Measurements from ENCODE around the gene RAD51D. TPM values are rescaled to one million over a fixed set of nuclear protein-coding genes. Genes with fewer than 3 reads are reported as not detected.
"Not testable (repeated sequence)": the region's sequence is repeated elsewhere in the genome, so short reads cannot be mapped to it uniquely, and the experiment has no call there.

RAD51D gene
- 11.8 and 11.9 TPM in 2 replicates for total RNA-seq (2014; rRNA removed; shearing (Covaris generic))

DNA sequence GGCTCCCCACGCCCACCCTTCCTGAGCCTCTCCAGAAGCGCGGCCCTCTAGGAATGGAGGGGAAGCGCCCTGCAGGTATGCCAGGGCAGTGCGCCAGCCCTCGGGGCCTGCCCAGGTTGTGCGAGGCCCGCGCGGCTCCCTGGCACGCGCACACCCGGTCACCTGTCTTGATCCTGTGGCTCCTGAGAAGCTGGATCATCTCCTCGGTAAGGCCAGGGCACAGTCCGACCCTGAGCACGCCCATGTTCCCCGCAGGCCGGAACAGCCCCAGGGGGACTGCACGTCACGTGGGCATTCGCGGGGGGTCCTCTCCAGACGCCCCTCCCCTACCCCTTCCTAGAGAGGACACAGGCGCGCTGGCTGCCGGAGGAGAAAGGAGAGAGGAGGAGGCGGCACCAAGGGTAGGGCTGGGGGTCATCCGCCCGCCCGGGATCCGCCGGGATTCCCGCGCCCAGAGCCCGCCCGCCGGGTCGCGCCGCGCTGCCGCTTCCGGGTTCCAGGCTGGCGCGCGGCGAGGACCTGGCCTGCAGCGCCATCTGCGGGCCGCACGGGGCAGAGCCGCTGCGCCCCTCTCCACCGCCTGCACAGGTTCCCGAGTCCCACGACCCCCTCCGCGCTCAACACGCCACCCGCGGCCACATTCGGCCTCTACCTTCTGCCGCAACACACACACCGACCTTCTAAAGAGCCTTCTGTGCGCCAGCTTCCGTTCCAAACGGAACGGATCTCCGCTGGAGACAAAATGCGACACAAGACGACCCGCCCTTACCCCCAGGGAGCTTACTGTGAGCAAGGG, at the start of gene RAD51D:
TSS of gene RAD51D (minus strand) at position 491 of the 796 bp plus-strand sequence. CDS start at position 244, 247 bp downstream.
- DNase-seq (ENCODE audit: low spot score): peak; percentile 63

- peak; percentile 29 for DNase-seq (ENCODE audit: low spot score)
Observed at GRCh38 chr17:35167666-35168065, 48.0 kb upstream of the RAD51D start.

GRCh38 chr17:35167046-35167445, 47.4 kb upstream of the RAD51D start:
- DNase-seq (ENCODE audit: low spot score): no peak

- DNase-seq (ENCODE audit: low spot score): no peak
Observed at GRCh38 chr17:35166526-35166925, 46.9 kb upstream of the RAD51D start.

DNA sequence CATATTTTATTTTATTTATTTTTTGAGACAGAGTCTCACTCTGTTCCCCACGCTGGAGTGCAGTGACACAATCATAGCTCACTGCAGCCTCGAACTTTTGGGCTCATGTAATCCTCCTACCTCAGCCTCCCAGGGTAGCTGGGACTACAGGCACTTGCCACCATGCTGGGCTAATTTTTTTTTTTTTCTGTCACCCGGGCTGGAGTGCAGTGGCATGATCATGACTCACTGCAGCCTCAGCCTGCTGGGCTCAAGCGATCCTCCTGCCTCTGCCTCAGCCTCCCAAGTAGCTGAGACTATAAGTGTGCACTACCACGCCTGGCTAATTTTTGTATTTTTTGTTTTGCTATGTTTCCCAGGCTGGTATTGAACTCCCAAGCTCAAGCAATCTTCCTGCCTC, 45.1 kb upstream of the RAD51D start:
- DNase-seq (ENCODE audit: low spot score): no peak

GRCh38 chr17:35163886-35164285, 44.2 kb upstream of the RAD51D start:
- no peak for DNase-seq (ENCODE audit: low spot score)

DNA sequence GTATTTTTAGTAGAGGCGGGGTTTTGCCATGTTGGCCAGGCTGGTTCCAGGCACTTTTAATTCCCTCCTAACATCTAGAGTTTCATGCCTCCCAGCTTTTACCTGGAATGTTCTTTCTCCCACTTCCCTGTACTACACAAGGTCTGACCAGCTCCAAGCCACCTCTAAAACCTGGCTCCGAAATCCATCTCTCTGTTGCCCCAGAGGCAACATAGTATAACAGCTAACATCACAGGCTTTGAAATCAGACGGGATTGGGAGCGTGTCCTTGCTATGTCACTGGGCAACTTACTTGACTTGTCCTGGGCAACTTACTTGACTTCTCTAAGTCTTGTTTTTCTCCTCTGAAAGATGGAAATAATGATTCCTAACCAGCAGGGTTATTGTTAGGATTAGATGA, 43.1 kb upstream of the RAD51D start:
- DNase-seq (ENCODE audit: low spot score): no peak

DNA sequence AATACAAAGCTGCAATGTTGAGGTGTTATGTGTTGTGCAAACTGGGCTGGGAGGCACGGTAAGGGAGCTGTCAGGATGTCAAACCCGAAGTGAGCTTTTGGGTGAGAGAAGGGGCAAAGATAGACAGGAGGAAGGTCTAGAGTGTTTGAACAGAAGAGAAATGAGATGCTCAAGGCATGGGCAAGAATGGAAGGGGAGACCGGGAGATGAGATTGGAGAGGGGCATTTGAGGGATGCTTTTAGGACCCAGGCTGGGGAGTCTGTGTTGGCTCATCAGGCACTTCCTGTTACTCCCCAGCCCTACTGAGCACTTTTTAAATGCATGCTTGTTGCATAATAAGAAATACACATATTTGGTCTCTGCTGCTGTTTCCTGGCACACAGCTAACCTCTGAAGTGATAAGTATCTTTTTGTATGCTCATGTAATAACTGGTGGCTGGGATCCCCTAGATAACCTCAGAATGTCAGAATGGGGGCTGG, 41.7 kb upstream of the RAD51D start:
- no peak for DNase-seq (ENCODE audit: low spot score)

DNA sequence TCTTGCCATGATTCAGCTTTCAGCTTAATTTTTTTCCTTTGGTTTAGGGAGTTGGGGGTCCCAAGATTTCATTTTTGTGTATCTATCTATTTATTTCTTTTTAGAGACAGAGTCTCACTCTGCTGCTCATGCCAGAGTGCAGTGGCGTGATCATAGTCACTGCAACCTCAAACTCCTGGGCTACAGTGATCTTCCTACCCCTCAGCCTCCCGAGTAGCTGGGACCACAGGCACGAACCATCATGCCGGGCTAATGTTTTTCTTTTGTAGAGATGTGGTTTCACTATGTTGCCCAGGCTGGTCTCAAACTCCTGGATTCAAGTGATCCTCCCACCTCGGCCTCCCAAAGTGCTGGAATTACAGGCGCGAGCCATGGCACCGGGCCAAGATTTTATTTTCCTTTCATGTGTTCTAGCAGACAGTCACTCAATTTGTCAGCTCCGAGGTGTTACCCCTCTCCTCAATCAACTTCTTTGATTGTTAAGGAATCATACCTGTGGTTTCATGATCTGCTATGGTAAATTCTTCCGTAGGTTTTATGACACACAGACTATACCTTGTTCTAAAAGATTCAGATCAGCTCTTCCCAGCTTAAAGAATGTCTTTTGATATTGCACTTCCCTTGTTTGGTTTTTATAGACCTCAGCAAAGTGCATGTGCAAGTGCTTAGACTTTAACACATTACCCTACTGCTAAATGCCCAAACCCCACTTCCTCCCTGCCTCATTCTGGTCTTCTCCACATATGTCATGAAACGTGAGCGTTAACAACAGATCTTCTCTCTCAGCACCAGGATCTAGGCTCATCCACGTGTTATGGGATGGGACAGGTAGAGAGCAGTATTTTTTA, 40.9 kb upstream of the RAD51D start:
- no peak for DNase-seq (ENCODE audit: low spot score)

- no peak for DNase-seq (ENCODE audit: low spot score)
Observed at GRCh38 chr17:35159940-35160339, 40.3 kb upstream of the RAD51D start.

- no peak for DNase-seq (ENCODE audit: low spot score)
Observed at GRCh38 chr17:35155246-35155645, 35.6 kb upstream of the RAD51D start.

- DNase-seq (ENCODE audit: low spot score): no peak
Observed at GRCh38 chr17:35154196-35155165, 34.8 kb upstream of the RAD51D start.

- no peak for DNase-seq (ENCODE audit: low spot score)
Observed at GRCh38 chr17:35152421-35153140, 32.9 kb upstream of the RAD51D start.

GRCh38 chr17:35151080-35151479, 31.4 kb upstream of the RAD51D start:
- not testable (repeated sequence) for DNase-seq (ENCODE audit: low spot score)

GRCh38 chr17:35149941-35150340, 30.3 kb upstream of the RAD51D start:
- DNase-seq (ENCODE audit: low spot score): no peak

DNA sequence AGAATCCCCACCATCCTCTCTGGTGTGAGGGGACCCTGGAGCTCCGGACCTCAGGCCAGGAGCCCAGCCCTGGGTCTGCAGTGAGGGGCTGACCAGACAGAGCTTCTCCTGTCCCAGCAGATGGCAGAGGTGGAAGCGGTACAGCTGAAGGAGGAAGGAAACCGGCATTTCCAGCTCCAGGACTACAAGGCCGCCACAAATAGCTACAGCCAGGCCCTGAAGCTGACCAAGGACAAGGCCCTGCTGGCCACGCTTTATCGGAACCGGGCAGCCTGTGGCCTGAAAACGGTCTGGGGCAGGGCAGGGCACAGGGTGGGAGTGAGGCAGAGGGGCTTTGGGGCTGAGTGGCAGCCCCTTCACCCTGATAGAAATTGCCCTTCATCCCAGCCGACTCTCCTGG, 28.5 kb upstream of the RAD51D start:
- DNase-seq (ENCODE audit: low spot score): no peak

- DNase-seq (ENCODE audit: low spot score): no peak
Observed at GRCh38 chr17:35147375-35147905, 27.8 kb upstream of the RAD51D start, which contains the start of gene UNC45B. UNC45B (plus strand) TSS chr17:35147817; CDS start chr17:35148264, 447 bp downstream.

- no peak for DNase-seq (ENCODE audit: low spot score)
Observed at GRCh38 chr17:35146214-35146833, 26.7 kb upstream of the RAD51D start.

DNA sequence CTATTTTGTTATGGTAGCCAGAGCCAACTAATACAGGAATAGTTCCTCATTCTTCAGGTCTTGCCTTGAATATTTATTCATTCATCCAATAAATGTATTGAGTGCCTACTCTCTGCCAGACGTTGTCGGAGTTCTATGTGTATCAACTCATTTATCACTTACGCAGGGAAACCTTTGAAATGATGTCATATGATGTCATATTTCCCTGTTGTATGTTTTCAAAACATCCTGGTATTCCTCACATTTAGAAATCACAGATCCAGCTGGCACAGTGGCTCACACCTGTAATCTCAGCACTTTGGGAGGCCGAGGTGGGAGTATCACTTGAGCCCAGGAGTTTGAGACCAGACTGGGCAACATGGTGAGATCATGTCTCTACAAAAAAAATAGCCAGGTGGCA, 25.2 kb upstream of the RAD51D start:
- no peak for DNase-seq (ENCODE audit: low spot score)

- DNase-seq (ENCODE audit: low spot score): no peak
Observed at GRCh38 chr17:35142467-35142796, 22.8 kb upstream of the RAD51D start.
